HCT116 (cell line): Measurements from ENCODE around the gene TMEM132C.

Source experiments
- CEBPB ChIP-seq: IDR thresholded peaks from 2 replicates; pipeline ENCODE4 v1.6.1; 2012; ENCODE audit warnings: low read depth
- CTCF ChIP-seq, 3 experiments: fragments of 200-600 bp in 1 of 3; sonication (generic) in 1 of 3; IDR thresholded peaks in 2 of 3; conservative IDR thresholded peaks in 1 of 3; 2 replicates each; pipeline ENCODE4 v1.5.1; 2012 to 2017; ENCODE audit warnings: low read depth in 2 of 3, low read length in 2 of 3, antibody characterized with exemption in 1 of 3, borderline replicate concordance in 1 of 3, control low read depth in 1 of 3, mild to moderate bottlenecking in 1 of 3, mixed read lengths in 1 of 3, mixed run types in 1 of 3, moderate library complexity in 1 of 3; ENCODE audit not compliant: insufficient read depth in 1 of 3
- EZH2 ChIP-seq: fragments of 200-600 bp; sonication (generic); IDR thresholded peaks from 2 replicates; pipeline ENCODE4 v1.6.1; 2017; ENCODE audit warnings: antibody characterized with exemption, mixed run types
- EZH2phosphoT487 ChIP-seq: fragments of 200-600 bp; IDR thresholded peaks from 2 replicates; pipeline ENCODE4 v1.6.1; 2018; ENCODE audit warnings: antibody characterized with exemption, borderline replicate concordance
- POLR2A ChIP-seq: IDR thresholded peaks from 2 replicates; pipeline ENCODE4 v1.7.0; 2011; ENCODE audit warnings: borderline replicate concordance; ENCODE audit not compliant: insufficient read depth, insufficient read length; ENCODE audit errors: extremely low read depth
- SP1 ChIP-seq: IDR thresholded peaks from 2 replicates; pipeline ENCODE4 v1.6.1; 2012; ENCODE audit warnings: low read depth
- TCF7L2 ChIP-seq: IDR thresholded peaks from 2 replicates; pipeline ENCODE4 v1.7.0; 2011; ENCODE audit warnings: borderline replicate concordance, inconsistent platforms; ENCODE audit not compliant: insufficient read depth, insufficient read length; ENCODE audit errors: extremely low read depth
- ZBTB33 ChIP-seq: IDR thresholded peaks from 2 replicates; pipeline ENCODE4 v1.6.1; 2011; ENCODE audit warnings: mild to moderate bottlenecking, low read length, moderate library complexity; ENCODE audit not compliant: insufficient replicate concordance; ENCODE audit errors: extremely low read depth
- TF ChIP-seq, protein P1 (sequence below): IDR thresholded peaks from 2 replicates; pipeline ENCODE4 v1.6.1; 2012
- TF ChIP-seq, protein P2 (sequence below): IDR thresholded peaks from 2 replicates; pipeline ENCODE4 v1.6.1; 2012; ENCODE audit warnings: low read depth

DNA sequence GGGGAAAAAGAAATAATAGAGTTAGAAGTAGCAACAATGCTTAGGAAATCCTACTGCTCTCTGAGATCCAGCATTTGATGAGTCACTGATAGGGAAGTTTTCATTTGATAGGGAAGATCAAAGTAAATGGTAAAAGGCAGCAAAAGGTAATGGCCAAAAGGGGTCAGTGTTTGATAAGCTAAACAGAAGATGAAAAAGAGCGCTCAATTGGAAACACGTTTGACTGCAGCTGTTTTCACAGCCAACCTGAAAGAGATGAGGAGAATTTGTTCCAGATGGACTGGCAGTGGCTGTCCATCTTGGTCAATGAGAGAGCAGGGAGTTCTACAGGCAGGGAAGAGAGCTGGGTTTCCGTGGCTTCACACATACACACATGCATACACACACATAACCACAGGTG is 264.2 kb downstream of the TMEM132C start:
- TF ChIP-seq POLR2A (no peak), TCF7L2 (no peak), CTCF (IDR thresholded peaks at IDR 0.05 in 2 of 3, conservative IDR thresholded peaks at IDR 0.05 in 1 of 3; ENCODE audit: borderline replicate concordance in 1 of 3, insufficient read depth in 1 of 3, low read depth in 2 of 3, low read length in 2 of 3) (no peak), SP1 (no peak), CEBPB (no peak), EZH2phosphoT487 (no peak), ZBTB33 (no peak), EZH2 (no peak)
- TF ChIP-seq, protein P1, sequence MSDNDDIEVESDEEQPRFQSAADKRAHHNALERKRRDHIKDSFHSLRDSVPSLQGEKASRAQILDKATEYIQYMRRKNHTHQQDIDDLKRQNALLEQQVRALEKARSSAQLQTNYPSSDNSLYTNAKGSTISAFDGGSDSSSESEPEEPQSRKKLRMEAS: no peak
- TF ChIP-seq, protein P2, sequence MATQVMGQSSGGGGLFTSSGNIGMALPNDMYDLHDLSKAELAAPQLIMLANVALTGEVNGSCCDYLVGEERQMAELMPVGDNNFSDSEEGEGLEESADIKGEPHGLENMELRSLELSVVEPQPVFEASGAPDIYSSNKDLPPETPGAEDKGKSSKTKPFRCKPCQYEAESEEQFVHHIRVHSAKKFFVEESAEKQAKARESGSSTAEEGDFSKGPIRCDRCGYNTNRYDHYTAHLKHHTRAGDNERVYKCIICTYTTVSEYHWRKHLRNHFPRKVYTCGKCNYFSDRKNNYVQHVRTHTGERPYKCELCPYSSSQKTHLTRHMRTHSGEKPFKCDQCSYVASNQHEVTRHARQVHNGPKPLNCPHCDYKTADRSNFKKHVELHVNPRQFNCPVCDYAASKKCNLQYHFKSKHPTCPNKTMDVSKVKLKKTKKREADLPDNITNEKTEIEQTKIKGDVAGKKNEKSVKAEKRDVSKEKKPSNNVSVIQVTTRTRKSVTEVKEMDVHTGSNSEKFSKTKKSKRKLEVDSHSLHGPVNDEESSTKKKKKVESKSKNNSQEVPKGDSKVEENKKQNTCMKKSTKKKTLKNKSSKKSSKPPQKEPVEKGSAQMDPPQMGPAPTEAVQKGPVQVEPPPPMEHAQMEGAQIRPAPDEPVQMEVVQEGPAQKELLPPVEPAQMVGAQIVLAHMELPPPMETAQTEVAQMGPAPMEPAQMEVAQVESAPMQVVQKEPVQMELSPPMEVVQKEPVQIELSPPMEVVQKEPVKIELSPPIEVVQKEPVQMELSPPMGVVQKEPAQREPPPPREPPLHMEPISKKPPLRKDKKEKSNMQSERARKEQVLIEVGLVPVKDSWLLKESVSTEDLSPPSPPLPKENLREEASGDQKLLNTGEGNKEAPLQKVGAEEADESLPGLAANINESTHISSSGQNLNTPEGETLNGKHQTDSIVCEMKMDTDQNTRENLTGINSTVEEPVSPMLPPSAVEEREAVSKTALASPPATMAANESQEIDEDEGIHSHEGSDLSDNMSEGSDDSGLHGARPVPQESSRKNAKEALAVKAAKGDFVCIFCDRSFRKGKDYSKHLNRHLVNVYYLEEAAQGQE: no peak
